ENCODE data around the gene RAB11FIP5.

Gene RAB11FIP5

GRCh38 chr2:73112913-73113854 lies at the start of gene RAB11FIP5:
Gene RAB11FIP5 (minus strand): TSS chr2:73112948. CDS start chr2:73112777, 171 bp downstream.
- in situ Hi-C loops (cut with HindIII; ENCODE audit: low pct_ligation_motif_present, low sequenced_read_pairs), result no loop called here
- Histone ChIP-seq H3K27ac (peak within 1 kb of the TSS; percentile 87), H3K4me3 (ENCODE audit: low read depth, low read length) (peak within 1 kb of the TSS; percentile 75), H3K36me3 (replicated peaks) (no peaks in the 10 kb centered on the region), H3K27me3 (replicated peaks) (no peaks in the 10 kb centered on the region)
- peak; percentile 3 for TF ChIP-seq CTCF (IDR thresholded peaks at IDR 0.05; ENCODE audit: low read depth, low read length, missing control alignments)
- peak; percentile 81 for DNase-seq

- peak; percentile 38 for DNase-seq
- in situ Hi-C loops (cut with HindIII; ENCODE audit: low pct_ligation_motif_present, low sequenced_read_pairs), result no loop called here
- no peaks in the 10 kb centered on the region for H3K36me3 ChIP-seq (replicated peaks)
These were observed 43.9 kb upstream of the RAB11FIP5 start for GRCh38 chr2:73156539-73157124.

GRCh38 chr2:73142937-73143336 lies 30.2 kb upstream of the RAB11FIP5 start:
- H3K27ac ChIP-seq, result no peak overlapping the region
- no peaks in the 10 kb centered on the region for H3K27me3 ChIP-seq (replicated peaks)
- DNase-seq, result no peak
- in situ Hi-C loops (cut with HindIII; ENCODE audit: low pct_ligation_motif_present, low sequenced_read_pairs), result no loop called here
- H3K4me3 ChIP-seq (ENCODE audit: low read depth, low read length), result no peak overlapping the region
- TF ChIP-seq CTCF (IDR thresholded peaks at IDR 0.05; ENCODE audit: low read depth, low read length, missing control alignments), result no peak
- no peaks in the 10 kb centered on the region for H3K36me3 ChIP-seq (replicated peaks)

More at GRCh38 chr2:73156539-73157124, 43.9 kb upstream of the RAB11FIP5 start:
- H3K27ac ChIP-seq, result no peak overlapping the region
- peak overlapping the region; percentile 32 for H3K4me3 ChIP-seq (ENCODE audit: low read depth, low read length)
- no peaks in the 10 kb centered on the region for H3K27me3 ChIP-seq (replicated peaks)
- TF ChIP-seq CTCF (IDR thresholded peaks at IDR 0.05; ENCODE audit: low read depth, low read length, missing control alignments), result peak; percentile 94

GRCh38 chr2:73141896-73142295 lies 29.1 kb upstream of the RAB11FIP5 start:
- in situ Hi-C loops (cut with HindIII; ENCODE audit: low pct_ligation_motif_present, low sequenced_read_pairs), result no loop called here

GRCh38 chr2:73135236-73135635 lies 22.5 kb upstream of the RAB11FIP5 start:
- Histone ChIP-seq H3K4me3 (ENCODE audit: low read depth, low read length) (no peak overlapping the region), H3K27ac (no peak overlapping the region), H3K27me3 (replicated peaks) (no peaks in the 10 kb centered on the region), H3K36me3 (replicated peaks) (no peaks in the 10 kb centered on the region)
- TF ChIP-seq CTCF (IDR thresholded peaks at IDR 0.05; ENCODE audit: low read depth, low read length, missing control alignments), result no peak
- no peak for DNase-seq
- in situ Hi-C loops (cut with HindIII; ENCODE audit: low pct_ligation_motif_present, low sequenced_read_pairs), result no loop called here

More at GRCh38 chr2:73141896-73142295, 29.1 kb upstream of the RAB11FIP5 start:
- H3K27ac ChIP-seq, result no peak overlapping the region
- no peaks in the 10 kb centered on the region for H3K36me3 ChIP-seq (replicated peaks)
- TF ChIP-seq CTCF (IDR thresholded peaks at IDR 0.05; ENCODE audit: low read depth, low read length, missing control alignments), result no peak
- H3K27me3 ChIP-seq (replicated peaks), result no peaks in the 10 kb centered on the region
- no peak for DNase-seq
- H3K4me3 ChIP-seq (ENCODE audit: low read depth, low read length), result no peak overlapping the region

All from brain microvascular endothelial cell (primary cell).